GM12872 (cell line): ENCODE data around the gene FSTL5.

ENCODE experiments used
- CTCF ChIP-seq: IDR thresholded peaks from 3 replicates; pipeline ENCODE4 v1.5.1; 2011; ENCODE audit warnings: low read depth, mild to moderate bottlenecking, low read length, moderate library complexity; ENCODE audit not compliant: insufficient read depth

Gene FSTL5

GRCh38 chr4:161343569-161343950 is 820.2 kb downstream of the FSTL5 start:
- TF ChIP-seq CTCF: no peak

DNA sequence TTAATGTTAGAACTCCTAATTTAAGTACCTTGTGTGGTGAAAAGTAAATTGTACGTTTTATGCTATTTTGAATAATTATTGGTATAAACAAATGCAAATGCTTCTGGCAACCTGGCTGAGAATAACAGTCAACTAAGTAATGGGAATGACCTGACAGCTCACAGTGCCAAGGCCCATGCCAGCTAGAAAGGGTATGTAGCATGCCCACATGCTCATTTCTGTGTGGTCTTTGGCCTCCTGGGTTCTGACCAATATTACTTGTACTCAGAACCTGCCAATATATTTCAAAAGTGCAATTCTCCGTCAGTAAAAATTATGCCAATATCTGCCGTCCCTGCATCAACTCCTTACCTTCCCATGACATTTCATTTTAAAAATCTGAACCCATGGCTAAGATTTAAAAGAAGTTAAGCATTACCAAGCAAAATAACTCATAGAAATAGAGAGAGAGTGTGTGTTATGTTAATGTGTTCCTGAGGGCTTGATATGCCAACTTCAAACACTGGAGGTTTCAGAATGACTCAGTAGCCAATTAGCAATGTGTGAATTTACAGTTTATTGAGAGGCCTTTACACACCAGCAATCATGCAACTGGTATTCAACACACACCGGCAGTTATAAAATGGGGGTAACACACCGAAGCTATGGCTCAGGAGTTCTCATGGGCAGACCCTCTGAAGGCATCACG is 820.8 kb downstream of the FSTL5 start:
- no peak for TF ChIP-seq CTCF

- TF ChIP-seq CTCF: no peak
Observed at GRCh38 chr4:161336621-161337020, 827.2 kb downstream of the FSTL5 start.

GRCh38 chr4:161336016-161336530 is 827.7 kb downstream of the FSTL5 start:
- TF ChIP-seq CTCF: no peak
